ENCODE results near the gene FRRS1.

DNA sequence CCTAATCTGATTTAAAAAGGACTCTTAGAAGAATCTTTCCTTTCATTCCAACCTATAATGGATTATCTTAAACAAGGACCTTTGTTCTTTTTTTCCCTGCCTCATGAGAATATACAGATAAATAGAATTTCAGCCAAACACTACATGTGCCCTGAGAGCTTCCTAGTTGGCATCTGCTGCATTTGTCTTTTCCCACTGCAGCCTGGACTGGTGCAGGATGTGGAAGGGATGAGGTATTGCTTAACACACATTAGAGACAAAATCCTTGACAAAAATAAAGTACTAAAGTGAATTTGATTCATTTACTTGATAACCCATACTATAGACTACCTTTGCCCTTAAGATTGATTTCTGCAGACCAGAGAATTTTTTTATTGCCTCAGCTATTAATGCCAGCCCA lies 61.0 kb downstream of the FRRS1 start:
- TF ChIP-seq, protein P1, sequence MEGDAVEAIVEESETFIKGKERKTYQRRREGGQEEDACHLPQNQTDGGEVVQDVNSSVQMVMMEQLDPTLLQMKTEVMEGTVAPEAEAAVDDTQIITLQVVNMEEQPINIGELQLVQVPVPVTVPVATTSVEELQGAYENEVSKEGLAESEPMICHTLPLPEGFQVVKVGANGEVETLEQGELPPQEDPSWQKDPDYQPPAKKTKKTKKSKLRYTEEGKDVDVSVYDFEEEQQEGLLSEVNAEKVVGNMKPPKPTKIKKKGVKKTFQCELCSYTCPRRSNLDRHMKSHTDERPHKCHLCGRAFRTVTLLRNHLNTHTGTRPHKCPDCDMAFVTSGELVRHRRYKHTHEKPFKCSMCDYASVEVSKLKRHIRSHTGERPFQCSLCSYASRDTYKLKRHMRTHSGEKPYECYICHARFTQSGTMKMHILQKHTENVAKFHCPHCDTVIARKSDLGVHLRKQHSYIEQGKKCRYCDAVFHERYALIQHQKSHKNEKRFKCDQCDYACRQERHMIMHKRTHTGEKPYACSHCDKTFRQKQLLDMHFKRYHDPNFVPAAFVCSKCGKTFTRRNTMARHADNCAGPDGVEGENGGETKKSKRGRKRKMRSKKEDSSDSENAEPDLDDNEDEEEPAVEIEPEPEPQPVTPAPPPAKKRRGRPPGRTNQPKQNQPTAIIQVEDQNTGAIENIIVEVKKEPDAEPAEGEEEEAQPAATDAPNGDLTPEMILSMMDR (conservative IDR thresholded peaks at IDR 0.05 in 1 of 2, IDR thresholded peaks at IDR 0.05 in 1 of 2; ENCODE audit: low read depth in 1 of 2, low read length in 2 of 2), result no peak
- no peak for TF ChIP-seq EZH2 (IDR thresholded peaks at IDR 0.05; ENCODE audit: low read length, missing control alignments)

All from fibroblast of lung (primary cell).